ENCODE results near the gene HOXB6.

DNA sequence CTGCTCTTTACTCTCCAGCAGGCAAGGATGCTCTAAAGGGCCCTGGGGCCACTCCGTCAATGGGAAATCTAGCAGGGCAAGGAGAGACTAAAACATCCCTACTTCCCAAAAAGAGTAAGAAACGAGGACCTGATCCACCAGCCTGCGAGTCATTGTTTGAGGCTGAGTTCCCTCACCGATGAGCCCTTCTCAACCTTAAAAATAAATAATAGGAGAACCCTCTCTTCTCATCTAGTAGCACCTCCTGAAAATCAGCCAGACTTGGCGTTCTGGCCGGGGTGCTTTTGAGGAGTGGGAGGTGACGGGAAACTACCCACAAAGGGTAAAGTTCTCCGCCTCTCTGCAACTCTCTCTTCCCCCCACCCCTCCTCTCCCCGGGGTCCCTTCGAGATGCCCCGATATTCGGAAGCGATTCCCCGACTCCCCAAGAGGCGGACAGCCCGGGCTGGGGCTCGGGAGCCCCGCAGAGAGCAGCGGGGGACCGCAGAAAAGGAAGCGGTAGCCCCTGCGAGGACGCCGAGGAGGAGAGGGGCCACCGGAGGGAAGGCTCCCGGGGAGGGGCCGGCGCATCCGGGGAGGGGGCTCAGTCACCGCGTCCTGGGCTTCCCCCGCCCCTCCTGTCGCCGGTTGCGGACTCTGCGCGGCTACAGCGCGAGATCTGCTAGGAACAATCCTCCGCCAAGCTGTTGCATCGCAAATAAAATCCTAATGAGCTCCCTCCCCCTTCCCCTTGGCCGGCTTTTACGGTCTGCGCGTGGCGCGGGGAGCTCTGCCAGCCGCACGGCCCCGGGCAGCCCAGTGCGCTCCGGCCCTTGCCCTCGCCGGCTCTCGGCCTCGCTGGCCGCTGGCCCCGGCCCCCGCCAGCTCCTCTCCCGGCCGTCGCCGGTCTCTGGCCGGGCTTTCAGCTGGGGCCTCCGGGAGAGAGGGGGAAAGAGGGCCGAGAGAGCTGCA lies 20.0 kb upstream of the HOXB6 start:
- no peak for TF ChIP-seq RXRA (IDR thresholded peaks at IDR 0.05)
- TF ChIP-seq, protein P1, sequence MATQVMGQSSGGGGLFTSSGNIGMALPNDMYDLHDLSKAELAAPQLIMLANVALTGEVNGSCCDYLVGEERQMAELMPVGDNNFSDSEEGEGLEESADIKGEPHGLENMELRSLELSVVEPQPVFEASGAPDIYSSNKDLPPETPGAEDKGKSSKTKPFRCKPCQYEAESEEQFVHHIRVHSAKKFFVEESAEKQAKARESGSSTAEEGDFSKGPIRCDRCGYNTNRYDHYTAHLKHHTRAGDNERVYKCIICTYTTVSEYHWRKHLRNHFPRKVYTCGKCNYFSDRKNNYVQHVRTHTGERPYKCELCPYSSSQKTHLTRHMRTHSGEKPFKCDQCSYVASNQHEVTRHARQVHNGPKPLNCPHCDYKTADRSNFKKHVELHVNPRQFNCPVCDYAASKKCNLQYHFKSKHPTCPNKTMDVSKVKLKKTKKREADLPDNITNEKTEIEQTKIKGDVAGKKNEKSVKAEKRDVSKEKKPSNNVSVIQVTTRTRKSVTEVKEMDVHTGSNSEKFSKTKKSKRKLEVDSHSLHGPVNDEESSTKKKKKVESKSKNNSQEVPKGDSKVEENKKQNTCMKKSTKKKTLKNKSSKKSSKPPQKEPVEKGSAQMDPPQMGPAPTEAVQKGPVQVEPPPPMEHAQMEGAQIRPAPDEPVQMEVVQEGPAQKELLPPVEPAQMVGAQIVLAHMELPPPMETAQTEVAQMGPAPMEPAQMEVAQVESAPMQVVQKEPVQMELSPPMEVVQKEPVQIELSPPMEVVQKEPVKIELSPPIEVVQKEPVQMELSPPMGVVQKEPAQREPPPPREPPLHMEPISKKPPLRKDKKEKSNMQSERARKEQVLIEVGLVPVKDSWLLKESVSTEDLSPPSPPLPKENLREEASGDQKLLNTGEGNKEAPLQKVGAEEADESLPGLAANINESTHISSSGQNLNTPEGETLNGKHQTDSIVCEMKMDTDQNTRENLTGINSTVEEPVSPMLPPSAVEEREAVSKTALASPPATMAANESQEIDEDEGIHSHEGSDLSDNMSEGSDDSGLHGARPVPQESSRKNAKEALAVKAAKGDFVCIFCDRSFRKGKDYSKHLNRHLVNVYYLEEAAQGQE (IDR thresholded peaks at IDR 0.05): no peak
- TF ChIP-seq, protein P2, sequence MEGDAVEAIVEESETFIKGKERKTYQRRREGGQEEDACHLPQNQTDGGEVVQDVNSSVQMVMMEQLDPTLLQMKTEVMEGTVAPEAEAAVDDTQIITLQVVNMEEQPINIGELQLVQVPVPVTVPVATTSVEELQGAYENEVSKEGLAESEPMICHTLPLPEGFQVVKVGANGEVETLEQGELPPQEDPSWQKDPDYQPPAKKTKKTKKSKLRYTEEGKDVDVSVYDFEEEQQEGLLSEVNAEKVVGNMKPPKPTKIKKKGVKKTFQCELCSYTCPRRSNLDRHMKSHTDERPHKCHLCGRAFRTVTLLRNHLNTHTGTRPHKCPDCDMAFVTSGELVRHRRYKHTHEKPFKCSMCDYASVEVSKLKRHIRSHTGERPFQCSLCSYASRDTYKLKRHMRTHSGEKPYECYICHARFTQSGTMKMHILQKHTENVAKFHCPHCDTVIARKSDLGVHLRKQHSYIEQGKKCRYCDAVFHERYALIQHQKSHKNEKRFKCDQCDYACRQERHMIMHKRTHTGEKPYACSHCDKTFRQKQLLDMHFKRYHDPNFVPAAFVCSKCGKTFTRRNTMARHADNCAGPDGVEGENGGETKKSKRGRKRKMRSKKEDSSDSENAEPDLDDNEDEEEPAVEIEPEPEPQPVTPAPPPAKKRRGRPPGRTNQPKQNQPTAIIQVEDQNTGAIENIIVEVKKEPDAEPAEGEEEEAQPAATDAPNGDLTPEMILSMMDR (IDR thresholded peaks at IDR 0.05; ENCODE audit: low read depth, low read length, missing input control): no peak
